NCI-H2081 treated with DMSO at 0.1 percent for 48 hours (cell line): Measurements from ENCODE around the gene NASP.

Experiments
- DNase-seq: peaks from one replicate; lab custom pipeline; 2025; lab: John Stamatoyannopoulos, UW

NASP gene, protein sequence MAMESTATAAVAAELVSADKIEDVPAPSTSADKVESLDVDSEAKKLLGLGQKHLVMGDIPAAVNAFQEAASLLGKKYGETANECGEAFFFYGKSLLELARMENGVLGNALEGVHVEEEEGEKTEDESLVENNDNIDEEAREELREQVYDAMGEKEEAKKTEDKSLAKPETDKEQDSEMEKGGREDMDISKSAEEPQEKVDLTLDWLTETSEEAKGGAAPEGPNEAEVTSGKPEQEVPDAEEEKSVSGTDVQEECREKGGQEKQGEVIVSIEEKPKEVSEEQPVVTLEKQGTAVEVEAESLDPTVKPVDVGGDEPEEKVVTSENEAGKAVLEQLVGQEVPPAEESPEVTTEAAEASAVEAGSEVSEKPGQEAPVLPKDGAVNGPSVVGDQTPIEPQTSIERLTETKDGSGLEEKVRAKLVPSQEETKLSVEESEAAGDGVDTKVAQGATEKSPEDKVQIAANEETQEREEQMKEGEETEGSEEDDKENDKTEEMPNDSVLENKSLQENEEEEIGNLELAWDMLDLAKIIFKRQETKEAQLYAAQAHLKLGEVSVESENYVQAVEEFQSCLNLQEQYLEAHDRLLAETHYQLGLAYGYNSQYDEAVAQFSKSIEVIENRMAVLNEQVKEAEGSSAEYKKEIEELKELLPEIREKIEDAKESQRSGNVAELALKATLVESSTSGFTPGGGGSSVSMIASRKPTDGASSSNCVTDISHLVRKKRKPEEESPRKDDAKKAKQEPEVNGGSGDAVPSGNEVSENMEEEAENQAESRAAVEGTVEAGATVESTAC

DNA sequence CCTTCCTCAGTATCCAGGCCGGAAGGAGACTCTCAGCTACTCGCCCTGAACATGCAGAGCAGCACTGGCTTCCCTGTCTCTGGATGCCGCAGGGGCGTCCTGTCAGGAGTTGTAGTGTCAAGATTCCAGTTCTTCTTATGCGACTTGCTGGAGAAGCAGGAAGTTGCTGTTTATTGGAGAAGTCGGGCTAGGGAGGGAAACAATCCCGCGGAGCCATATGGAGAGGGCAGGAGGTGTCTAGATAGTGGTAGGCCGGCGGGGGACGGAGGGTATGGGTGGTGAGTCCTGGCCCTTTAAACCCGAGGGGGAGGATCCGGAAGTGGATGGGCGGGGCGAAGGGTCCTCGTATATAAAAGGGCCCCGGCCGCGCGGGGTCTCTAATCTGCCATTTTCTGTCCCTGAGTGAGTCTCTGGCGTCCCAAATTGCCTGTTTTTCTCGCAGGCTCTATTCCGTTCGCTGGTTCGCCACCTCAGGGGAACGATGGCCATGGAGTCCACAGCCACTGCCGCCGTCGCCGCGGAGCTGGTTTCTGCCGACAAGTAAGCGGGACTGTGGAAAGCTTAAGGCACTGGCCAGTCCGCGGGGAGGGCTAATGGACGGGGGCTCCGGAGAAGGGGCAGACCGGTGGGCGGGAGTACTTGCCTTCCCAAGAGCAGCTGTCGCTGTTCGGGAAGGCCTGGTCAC lies at the start of gene NASP:
TSS of gene NASP (plus strand) at position 376 of the 685 bp plus-strand sequence. CDS start at position 482, 106 bp downstream.
- peak; percentile 69 for DNase-seq

DNA sequence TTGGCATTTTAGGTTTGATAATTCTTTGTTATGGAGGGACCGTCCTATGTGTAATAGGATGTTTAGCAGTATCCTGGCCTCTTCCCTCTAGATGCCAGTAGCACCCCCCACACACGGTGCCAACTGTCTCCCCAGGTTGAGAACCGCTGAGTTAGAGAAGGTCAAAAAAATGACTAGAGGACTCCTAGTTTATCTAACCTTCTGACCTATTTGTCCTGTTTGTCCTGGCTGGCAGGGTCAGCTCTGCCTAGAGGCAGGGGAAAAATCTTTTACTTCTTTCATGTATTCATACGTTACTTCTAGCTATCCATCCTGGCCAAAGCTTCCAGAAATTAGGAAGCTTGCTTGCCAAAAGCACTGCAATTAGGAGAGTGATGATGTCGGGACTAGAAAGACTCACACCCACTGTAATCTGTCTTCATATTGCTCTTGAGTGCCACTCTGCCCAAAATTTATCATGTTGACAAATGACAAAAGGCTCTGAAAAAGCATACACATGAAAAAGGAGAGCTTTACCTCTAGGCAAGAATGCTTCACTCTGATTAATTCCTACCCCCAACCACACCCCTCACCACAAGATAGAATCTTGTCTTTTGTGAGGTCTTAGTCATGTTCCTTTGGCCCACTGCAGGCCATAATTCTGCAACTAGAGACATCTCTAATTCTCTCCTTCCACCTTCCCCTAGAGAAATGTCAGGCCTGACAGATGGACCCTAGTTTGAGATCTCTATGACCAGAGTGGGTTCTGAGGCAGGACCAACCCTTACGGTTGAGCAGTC lies 47.7 kb upstream of the NASP start:
- DNase-seq, result no peak

DNA sequence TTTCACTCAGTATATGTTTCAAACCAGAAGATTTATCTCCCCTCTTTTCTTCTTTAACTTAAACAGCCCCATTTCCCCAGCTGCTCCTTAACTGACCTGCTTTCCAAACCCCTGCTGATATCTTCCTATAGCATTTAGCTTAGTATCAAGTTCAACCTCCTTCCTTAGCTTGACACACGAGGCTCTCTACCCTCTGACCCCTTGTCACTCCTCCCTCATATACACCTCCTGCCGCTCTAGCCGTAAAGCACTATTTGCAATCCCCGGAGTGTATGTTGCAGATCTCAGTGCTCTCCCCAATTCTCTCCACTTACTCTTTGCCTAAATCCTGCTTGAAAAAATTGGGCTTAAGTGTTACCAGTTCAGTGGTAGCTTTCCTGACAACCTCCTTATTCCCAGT lies 47.0 kb upstream of the NASP start:
- no peak for DNase-seq

DNA sequence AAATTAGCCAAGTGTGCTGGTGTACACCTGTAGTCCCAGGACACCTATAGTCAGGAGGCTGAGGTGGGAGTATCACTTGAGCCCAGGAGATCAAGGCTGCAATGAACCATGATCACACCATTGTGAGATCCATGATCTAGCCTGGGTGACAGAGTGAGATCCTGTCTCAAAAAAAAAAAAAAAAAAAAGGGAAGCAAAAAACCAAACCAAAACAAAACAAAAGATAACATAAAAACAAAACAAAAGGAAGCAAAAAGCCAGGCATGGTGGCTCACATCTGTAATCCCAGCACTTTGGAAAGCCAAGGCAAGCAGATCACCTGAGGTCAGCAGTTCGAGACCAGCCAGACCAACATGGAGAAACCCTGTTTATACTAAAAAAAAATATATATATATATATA lies 42.6 kb upstream of the NASP start:
- DNase-seq, result no peak

DNA sequence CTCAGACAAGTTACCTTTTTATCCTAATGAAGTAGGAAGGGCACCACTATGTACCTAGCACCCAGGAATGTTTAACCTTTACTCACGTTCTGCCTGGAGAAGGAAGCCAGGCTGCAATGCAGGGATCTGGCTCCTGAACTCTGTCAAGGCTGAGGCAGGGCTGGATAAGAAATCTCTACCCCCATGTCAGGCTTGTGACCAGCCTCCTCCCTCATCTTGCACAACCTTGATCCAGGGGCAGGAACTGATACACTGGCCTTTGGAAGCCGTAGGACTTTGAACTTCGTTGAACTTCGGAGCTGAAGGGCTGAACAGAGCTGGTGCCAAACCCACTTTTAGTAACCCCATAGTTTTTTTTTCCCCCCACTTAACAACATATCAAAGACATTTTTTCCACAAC lies 41.2 kb upstream of the NASP start:
- no peak for DNase-seq

DNA sequence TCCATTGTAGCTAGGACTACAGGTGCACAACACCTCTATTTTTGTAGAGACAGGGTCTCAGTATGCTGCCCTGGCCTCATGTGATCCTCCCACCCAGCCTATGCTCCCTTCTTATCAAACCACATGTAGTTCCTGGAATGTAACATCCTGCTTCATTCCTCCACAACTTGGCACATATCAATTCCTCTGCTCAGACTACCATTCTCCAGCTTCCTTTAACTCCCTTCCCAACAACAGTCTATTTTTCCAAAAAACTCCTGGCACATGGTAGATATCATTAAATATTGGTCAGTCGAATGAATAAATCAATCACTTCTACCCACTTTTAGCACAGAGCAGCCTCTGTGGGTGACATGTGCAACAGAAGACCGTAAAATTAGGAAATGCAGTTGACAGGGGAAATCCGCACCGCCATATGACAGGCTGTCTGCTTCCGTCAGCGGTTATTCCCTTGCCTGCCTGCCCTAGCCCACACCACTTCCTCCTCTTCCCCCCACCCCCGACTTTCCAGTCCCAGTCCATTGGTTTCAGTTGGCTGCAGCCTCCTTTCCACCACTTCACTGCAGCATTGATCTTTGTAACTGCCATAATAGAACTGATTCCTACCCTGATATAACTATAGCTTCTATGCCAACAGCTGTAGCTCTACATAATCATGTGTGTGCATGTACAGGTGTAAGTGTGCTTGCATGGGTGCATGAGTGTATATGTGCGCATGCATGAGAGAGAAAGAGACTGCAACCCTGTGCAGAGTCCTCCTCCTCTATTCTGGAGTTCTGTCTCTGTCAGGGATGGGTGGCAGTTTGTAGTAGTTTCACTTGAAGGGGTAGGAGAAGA lies 40.0 kb upstream of the NASP start:
- DNase-seq, result no peak

DNA sequence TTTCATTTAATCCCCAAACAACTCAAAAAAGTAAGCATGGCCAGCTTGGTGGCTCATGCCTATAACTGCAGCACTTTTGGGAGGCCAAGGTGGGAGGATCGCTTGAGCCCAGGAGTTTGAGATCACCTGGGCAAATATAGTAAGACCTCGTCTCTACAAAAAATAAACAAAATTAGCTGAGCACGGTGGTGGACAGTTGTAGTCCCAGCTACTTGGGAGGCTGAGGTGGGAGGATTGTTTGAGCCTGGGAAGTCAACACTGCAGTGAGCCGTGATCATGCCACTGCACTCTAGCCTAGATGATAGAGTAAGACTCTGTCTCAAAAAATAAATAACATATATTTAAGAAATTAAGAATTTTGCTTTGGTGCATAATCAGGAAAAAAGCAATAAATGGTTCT lies 39.3 kb upstream of the NASP start:
- no peak for DNase-seq

DNA sequence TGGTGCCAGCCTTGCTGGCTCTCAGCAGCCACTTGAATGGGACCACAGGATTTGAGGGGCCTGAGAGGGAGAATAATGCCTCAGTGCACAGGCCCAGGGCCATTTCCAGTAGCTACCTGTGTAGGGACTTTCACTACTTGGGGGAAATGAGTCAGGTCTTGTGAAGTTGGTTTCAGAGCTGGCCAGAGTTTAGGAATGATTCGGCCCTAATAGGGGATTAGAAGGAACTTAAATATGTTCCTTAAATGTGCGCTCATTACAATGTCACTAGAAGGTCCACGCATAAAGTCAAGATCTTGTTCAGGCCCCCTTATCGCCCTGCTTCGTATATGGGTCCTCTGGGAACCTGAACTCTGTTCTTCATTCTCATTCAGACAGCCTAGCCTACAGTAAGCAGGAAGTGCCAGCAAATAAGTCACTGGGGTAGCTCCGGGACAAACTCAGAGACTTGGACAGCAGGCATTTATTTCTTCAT lies 38.8 kb upstream of the NASP start:
- no peak for DNase-seq

DNA sequence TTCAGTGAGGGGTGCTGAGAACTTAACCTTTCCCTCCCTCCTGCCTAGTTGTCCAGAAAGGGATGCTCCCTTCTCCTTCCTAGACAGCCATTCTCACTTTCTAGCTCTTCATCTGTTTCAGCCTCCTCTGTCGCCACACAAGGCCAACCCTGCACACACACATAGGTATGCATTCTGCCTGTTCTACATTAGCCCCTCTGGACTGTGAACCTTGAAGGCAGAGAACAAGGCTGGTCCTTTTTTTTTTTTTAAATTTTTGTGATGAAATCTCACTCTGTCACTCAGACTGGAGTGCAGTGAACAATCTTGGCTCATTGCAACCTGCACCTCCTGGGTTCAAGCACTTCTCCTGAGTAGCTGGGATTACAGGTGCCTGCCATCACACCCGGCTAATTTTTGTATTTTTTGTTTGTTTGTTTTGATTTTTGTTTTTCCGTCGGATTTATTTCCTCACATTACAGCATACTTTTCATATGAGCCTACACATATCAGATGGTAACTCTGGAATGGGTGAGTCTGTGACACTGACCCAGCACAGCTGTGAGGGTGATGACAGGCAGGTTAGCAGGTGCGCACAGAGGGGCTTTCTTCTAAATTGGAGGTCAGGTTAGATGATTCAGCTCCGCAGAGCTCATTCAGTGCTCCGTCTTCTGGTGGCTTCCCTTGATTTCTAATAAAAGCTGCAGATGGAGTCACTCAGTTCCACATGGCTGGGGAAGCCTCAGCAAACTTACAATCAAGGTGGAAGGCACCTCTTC lies 38.1 kb upstream of the NASP start:
- DNase-seq, result no peak

DNA sequence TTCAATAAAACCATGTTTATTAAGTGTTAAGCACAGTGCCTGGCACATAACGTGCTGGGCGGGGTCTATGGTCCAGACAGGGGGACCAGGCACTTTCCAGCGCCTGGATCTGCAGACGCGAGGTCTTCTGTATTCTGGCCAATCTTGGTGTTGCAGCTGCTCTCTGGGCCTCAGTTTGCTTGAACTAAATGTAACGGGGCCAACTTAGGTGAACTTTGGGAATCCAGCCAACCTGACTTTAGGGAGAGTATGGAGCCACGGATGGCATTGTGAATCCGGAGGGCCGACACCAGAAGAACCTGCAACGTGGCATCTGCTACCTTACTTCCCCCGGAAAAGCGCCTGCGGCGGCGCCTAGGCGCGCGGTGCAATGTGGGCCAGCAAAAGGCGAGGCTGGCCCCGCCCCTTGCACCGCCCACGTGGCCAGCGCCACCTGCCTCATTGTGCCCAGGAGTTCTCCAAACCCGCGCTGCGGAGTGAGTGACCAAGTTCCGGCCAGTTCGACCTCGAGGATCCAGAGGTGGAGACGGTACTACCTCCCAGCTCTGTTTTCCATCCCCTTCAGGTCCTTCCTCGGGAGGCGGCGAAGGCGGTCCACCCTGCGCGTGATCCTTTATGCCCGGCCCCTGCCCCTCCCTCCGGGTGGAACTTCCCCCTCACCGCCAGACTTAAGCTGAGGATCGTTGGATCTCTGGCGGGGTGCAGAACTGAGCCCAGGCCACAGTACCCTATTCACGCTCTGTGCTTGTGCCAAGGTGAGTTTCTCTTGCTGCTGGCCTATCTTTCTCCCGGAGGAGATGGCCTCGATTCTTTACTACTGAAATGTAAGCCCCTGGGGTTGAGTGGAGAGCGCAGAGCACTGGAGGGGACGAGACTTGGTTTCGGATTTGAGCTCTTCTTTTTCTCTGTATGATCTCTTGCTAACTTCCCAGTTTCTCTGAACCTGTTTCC lies 33.2 kb upstream of the NASP start, which contains the start of gene AKR1A1:
TSS of gene AKR1A1 (plus strand) at position 426 of the 951 bp plus-strand sequence. CDS start 10,969 bp downstream, outside the sequence.
- DNase-seq, result peak; percentile 82

DNA sequence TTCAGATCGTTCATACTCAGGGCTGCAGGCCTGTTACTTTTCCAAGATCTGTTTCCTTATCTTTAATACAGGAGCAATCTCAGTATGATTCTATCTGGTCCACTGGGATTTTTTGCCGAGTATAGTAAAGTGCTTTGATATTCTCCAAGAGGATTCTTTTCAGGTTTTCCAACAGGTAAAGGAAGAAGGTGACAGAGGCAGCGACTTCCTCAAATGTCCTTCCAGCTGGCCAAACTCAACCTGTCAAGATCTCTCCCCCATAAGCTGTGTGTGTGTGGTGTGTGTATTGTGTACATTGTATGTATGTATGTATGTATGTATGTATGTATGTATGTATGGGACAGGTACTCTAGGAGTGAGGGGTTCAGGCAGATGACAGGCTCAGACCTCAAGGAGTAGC lies 32.2 kb upstream of the NASP start:
- DNase-seq, result no peak

DNA sequence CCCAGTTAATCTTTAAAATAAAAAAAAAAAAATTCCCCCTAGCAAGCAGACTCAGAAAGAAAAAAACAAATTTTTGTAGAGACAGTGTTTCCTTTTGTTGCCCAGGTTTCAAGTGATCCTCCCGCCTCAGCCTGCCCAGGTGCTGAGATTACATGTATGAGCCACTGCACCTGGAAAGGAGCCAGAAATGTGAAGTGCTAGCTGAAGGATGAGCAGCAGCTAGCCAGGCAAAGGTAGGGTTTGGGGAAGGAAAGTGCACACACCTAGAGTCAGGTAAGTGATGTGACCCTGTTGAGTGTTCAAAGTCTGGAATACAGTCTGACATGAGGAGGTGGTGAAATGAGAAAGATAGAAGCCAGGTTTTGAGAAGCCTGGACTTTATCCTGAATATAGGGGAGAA lies 31.5 kb upstream of the NASP start:
- DNase-seq, result peak; percentile 24

DNA sequence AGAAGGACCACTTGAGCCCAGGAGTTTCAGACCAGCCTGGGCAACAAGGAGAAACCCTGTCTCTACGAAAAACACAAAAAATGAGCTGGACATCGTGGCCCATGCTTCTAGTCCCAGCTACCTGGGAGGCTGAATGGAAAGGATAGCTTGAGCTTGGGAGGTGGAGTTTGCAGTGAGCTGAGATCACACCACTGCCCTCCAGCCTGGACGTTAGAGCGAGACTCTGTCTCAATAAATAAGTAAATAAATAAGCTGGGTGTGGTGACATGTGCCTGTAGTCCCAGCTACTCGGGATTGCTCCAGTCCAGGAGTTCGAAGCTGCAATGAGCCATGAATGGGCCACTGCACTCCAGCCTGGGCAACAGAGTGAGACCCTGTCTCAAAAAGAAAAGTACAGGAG lies 29.6 kb upstream of the NASP start:
- no peak for DNase-seq

DNA sequence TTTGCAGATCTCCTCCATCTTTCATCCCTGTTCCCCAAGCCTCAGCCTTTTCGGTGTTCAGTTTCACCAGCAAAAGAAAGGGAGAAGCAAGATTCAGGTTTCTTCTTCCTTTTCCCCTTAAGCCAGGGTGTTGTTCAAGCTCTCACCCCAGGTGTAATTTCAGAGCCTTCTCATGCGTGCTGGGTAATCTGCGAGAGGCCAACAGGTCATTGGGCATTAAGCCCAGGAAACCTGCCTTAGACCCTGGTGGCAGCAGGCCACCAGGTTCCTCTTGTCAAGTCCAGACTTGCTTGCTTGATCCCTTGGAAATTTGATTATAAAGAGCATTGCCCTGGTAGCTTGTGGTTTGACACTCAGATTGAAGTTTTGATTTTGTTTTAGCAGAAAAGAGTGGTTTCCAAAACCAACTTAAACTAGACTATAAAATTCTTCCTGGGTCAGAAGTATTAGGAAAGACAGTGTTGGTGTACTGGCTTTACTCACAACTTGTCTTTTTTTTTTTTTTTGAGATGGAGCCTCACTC lies 26.4 kb upstream of the NASP start:
- no peak for DNase-seq

DNA sequence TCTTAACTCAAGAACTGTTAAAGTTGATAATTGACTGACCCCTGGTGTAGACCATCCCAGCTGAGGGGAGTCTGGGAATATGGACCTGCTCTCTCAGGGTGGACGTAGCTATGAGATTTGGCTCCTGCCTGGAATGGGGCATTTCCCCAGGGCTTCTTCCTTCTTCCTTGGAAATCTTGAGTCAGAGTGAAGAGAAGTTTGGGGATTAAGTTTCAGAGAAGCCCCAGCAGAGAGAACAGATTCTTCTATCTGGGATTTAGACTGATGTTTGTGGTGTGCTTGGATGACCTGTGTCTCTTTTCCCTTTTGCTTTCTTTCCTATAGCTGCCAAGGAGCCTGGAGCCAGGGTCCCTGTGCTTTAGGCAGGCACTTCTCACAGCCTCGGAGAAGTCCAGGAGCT lies 20.0 kb upstream of the NASP start:
- DNase-seq, result no peak

DNA sequence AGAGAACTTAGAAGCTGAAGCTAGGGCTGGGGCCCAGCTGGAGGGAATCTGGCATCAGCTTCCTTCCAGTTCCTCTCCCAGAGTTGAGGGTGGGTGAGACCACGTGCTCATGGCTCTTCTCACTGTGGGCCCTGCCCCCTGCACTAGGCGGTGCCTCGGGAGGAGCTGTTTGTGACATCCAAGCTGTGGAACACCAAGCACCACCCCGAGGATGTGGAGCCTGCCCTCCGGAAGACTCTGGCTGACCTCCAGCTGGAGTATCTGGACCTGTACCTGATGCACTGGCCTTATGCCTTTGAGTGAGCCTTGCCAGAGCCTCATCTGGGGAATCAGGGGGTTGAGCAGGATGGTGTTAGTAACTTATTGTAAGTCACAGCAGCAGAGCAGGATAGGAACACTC lies 17.1 kb upstream of the NASP start:
- no peak for DNase-seq

DNA sequence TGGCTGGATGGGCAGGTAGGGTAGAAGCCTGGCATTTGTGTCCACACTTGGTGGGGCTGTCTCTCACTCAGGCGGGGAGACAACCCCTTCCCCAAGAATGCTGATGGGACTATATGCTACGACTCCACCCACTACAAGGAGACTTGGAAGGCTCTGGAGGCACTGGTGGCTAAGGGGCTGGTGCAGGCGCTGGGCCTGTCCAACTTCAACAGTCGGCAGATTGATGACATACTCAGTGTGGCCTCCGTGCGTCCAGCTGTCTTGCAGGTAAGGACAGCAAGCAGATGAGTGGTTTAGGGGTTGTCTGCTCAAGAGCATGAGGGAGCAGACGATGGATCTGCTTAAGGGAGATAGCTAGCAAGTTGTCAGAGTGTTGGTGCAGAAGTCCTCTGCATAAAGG lies 15.9 kb upstream of the NASP start:
- DNase-seq, result no peak

DNA sequence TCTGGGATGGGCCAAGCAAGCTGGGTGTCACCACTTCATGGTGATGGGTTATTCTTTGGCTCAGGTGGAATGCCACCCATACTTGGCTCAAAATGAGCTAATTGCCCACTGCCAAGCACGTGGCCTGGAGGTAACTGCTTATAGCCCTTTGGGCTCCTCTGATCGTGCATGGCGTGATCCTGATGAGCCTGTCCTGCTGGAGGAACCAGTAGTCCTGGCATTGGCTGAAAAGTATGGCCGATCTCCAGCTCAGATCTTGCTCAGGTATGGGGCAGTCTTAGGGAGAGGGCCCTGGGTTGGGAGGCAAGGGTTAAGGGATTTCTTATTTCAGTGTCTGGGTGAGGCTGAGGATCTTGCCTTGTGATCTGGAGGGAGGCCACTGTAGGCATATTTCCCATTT lies 15.4 kb upstream of the NASP start:
- DNase-seq, result no peak

DNA sequence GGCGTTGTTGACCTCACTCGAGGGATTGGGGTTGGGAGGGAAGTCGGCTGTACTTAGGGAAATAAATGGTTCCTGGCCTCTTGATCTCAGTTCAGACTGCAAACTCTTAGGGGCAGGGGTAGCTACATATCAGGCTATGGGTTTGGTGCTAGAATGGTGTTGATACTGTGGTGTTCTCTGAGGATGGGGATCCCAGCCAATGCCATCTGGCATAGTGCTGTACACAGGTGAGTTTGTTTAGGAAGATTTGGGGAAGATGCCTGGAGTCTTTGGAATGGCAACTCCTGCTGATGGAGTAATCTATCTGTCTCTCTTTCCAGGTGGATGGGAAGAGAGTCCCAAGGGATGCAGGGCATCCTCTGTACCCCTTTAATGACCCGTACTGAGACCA lies 14.3 kb upstream of the NASP start:
- DNase-seq, result no peak
